ENCODE data around the gene ARRB1. TPM values are rescaled to one million over a fixed set of nuclear protein-coding genes. Genes with fewer than 3 reads are reported as not detected.

ARRB1 gene
- total RNA-seq, 1 donor from 2014 or later: 53.8 TPM

DNA sequence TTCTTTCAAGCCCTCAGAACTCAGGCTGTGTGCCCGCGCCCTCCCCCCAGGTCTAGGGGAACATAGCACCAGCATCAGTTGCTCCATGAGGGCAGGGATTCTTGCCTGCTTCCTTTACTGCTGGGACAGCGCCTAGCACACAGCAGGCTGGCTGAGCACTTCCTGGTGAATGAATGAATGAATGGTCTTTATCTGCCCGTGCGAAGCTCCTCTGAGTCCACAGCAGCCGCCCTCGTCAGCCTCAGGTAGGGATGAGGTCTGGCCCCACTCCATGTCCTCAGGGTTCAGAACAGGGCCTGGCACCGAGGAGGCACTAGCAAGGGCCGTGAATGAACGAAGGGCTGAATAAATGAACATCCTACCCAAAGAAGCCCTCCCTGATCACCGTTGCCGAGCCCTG is 27.3 kb downstream of the ARRB1 start:
- TF ChIP-seq, protein P1, sequence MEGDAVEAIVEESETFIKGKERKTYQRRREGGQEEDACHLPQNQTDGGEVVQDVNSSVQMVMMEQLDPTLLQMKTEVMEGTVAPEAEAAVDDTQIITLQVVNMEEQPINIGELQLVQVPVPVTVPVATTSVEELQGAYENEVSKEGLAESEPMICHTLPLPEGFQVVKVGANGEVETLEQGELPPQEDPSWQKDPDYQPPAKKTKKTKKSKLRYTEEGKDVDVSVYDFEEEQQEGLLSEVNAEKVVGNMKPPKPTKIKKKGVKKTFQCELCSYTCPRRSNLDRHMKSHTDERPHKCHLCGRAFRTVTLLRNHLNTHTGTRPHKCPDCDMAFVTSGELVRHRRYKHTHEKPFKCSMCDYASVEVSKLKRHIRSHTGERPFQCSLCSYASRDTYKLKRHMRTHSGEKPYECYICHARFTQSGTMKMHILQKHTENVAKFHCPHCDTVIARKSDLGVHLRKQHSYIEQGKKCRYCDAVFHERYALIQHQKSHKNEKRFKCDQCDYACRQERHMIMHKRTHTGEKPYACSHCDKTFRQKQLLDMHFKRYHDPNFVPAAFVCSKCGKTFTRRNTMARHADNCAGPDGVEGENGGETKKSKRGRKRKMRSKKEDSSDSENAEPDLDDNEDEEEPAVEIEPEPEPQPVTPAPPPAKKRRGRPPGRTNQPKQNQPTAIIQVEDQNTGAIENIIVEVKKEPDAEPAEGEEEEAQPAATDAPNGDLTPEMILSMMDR (conservative IDR thresholded peaks at IDR 0.05): no peak
- Mint-ChIP-seq H3K36me3 (ENCODE audit: low read depth) (no peaks in the 10 kb centered on the region), H3K27me3 (ENCODE audit: low read depth) (no peaks in the 10 kb centered on the region), H3K4me1 (peaks cover 19% of the 10 kb centered on the region), H3K4me3 (no peak overlapping the region), H3K9me3 (no peaks in the 10 kb centered on the region), H3K27ac (ENCODE audit: unreplicated experiment) (no peak overlapping the region)
- DNase-seq (ENCODE audit: low read depth, low spot score): no peak

DNA sequence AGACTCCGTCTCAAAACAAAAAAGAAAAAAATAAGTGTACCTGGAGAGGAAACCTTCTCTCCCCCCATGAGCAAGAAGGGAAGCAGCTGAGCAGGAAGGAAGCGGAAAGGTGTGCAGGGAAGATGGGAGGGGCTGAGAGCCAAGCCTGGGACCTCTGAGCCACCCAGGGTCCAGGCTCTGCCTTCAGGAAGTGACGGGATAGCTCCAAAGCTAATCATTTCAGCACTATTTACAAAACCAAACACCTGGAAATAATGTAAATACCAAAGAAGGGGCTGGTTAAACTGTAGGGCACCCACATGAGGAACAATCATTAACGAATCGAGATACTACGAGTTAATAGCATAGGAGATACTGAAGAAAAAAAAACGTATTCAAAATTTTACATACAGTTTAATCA is 27.9 kb downstream of the ARRB1 start:
- Mint-ChIP-seq H3K4me3 (no peak overlapping the region), H3K27me3 (ENCODE audit: low read depth) (no peaks in the 10 kb centered on the region), H3K9me3 (no peaks in the 10 kb centered on the region), H3K4me1 (peaks cover 13% of the 10 kb centered on the region), H3K27ac (ENCODE audit: unreplicated experiment) (no peak overlapping the region), H3K36me3 (ENCODE audit: low read depth) (no peaks in the 10 kb centered on the region)
- no peak for DNase-seq (ENCODE audit: low read depth, low spot score)
- TF ChIP-seq, protein P1 (conservative IDR thresholded peaks at IDR 0.05): no peak

- Mint-ChIP-seq H3K27me3 (ENCODE audit: low read depth) (no peaks in the 10 kb centered on the region), H3K4me3 (no peak overlapping the region), H3K4me1 (peaks cover 5% of the 10 kb centered on the region), H3K27ac (ENCODE audit: unreplicated experiment) (no peak overlapping the region), H3K36me3 (ENCODE audit: low read depth) (no peaks in the 10 kb centered on the region), H3K9me3 (no peaks in the 10 kb centered on the region)
- no peak for DNase-seq (ENCODE audit: low read depth, low spot score)
- TF ChIP-seq, protein P1 (conservative IDR thresholded peaks at IDR 0.05): no peak
Observed at GRCh38 chr11:75320643-75321042, 30.8 kb downstream of the ARRB1 start.

DNA sequence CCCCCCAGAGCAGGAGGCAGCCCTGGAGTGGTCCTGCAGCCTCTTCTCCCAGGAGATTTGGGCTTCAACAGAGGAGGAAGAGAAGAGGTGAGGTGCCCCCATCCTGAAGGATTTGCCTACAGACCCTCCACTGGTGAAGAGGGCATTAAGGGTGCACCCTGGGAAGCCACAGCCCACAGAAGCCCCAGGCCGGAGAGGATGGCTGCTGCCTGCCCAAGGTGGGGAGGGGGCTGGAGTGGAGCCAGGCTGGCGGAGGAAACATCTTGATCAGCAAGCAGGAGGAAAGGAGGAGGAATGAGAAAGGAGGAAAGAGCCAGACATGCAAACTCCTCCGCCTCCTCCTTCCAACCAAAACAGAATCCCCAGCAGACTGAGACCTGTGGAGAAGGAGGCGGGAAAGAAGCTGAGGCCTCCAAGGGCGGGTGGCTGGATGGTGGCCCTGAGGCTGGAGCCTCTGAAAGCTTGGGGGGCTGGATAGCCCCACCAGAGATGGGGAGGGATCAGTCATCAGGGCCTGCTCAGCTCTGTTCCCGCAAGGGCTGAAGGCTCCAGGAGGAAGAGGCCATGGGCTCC is 31.3 kb downstream of the ARRB1 start:
- no peaks in the 10 kb centered on the region for H3K36me3 Mint-ChIP-seq (ENCODE audit: low read depth)
- no peak for DNase-seq (ENCODE audit: low read depth, low spot score)

GRCh38 chr11:75319035-75319877 is 32.2 kb downstream of the ARRB1 start:
- TF ChIP-seq, protein P1 (conservative IDR thresholded peaks at IDR 0.05): no peak
- Mint-ChIP-seq H3K4me1 (peaks cover 10% of the 10 kb centered on the region), H3K36me3 (ENCODE audit: low read depth) (no peaks in the 10 kb centered on the region), H3K27ac (ENCODE audit: unreplicated experiment) (peak overlapping the region; percentile 54), H3K27me3 (ENCODE audit: low read depth) (no peaks in the 10 kb centered on the region), H3K4me3 (no peak overlapping the region), H3K9me3 (no peaks in the 10 kb centered on the region)
- DNase-seq (ENCODE audit: low read depth, low spot score): no peak

More for the DNA sequence above, 31.3 kb downstream of the ARRB1 start:
- H3K9me3 Mint-ChIP-seq: no peaks in the 10 kb centered on the region
- TF ChIP-seq, protein P1 (conservative IDR thresholded peaks at IDR 0.05): no peak
- no peak overlapping the region for H3K27ac Mint-ChIP-seq (ENCODE audit: unreplicated experiment)
- peaks cover 9% of the 10 kb centered on the region for H3K4me1 Mint-ChIP-seq
- no peak overlapping the region for H3K4me3 Mint-ChIP-seq
- H3K27me3 Mint-ChIP-seq (ENCODE audit: low read depth): no peaks in the 10 kb centered on the region
